A673 (cell line): ENCODE results near the gene ADAMTS12. TPM values are rescaled to one million over a fixed set of nuclear protein-coding genes. Genes with fewer than 3 reads are reported as not detected.

Experiments
- BruUV-seq: library from RNA; stranded (reverse); fragments of 400-500 nt; replicated peaks from 2 replicates; lab custom pipeline; 2021; lab: Mats Ljungman, UMichigan
- CTCF ChIA-PET: fragments of 300-600 bp; sonication (Branson Sonifier 250); formaldehyde crosslinking; loops from one replicate; lab custom pipeline; 2022; ENCODE audit warnings: antibody characterized with exemption; lab: Charles Lee
- POLR2A ChIA-PET: fragments of 300-600 bp; sonication (Branson Sonifier 250); formaldehyde crosslinking; loops from one replicate; lab custom pipeline; 2022; ENCODE audit warnings: antibody characterized with exemption; ENCODE audit not compliant: low non-redundant PET; lab: Charles Lee
- DNase-seq: peaks from one replicate; pipeline ENCODE4 v3.0.0-alpha.2; 2015; ENCODE audit warnings: low spot score
- H3K27ac ChIP-seq: fragments of 200-600 bp; sonication (generic); 2 replicates; pipeline ENCODE4 v1.5.1; 2016; ENCODE audit warnings: mixed run types, low read depth, mild to moderate bottlenecking, mixed read lengths, antibody characterized with exemption, low read length; ENCODE audit not compliant: poor library complexity, severe bottlenecking
- H3K27me3 ChIP-seq: fragments of 200-600 bp; sonication (generic); replicated peaks from 2 replicates; pipeline ENCODE4 v1.6.1; 2017; ENCODE audit warnings: mixed run types, low read depth, mild to moderate bottlenecking, mixed read lengths, antibody characterized with exemption, low read length; ENCODE audit not compliant: insufficient read depth, poor library complexity
- H3K36me3 ChIP-seq: fragments of 200-600 bp; sonication (generic); 2 replicates; pipeline ENCODE4 v1.6.1; 2016; ENCODE audit warnings: mixed run types, mild to moderate bottlenecking, mixed read lengths, antibody characterized with exemption, low read length; ENCODE audit not compliant: insufficient read depth, poor library complexity, severe bottlenecking
- H3K4me1 ChIP-seq: fragments of 200-600 bp; sonication (generic); 2 replicates; pipeline ENCODE4 v1.6.1; 2017; ENCODE audit warnings: mixed run types, mild to moderate bottlenecking, mixed read lengths, antibody characterized with exemption, low read length; ENCODE audit not compliant: insufficient read depth, poor library complexity, severe bottlenecking
- H3K4me3 ChIP-seq: fragments of 200-600 bp; sonication (generic); 2 replicates; pipeline ENCODE4 v1.5.1; 2016; ENCODE audit warnings: low read depth, mixed run types, mild to moderate bottlenecking, mixed read lengths, low read length; ENCODE audit not compliant: poor library complexity, severe bottlenecking
- H3K9me3 ChIP-seq: fragments of 200-600 bp; sonication (generic); 2 replicates; pipeline ENCODE4 v1.6.1; 2016; ENCODE audit warnings: mixed run types, low read depth, mild to moderate bottlenecking, mixed read lengths, antibody characterized with exemption, low read length; ENCODE audit not compliant: poor library complexity, severe bottlenecking
- EZH2 ChIP-seq: fragments of 200-600 bp; sonication (generic); IDR thresholded peaks from 2 replicates; pipeline ENCODE4 v1.6.1; 2017; ENCODE audit warnings: borderline replicate concordance, low read depth, mild to moderate bottlenecking, mixed read lengths, antibody characterized with exemption, low read length; ENCODE audit not compliant: poor library complexity, severe bottlenecking
- intact Hi-C: fragments of 100-400 bp; cut with micrococcal nuclease; formaldehyde crosslinking; loops from one replicate; pipeline ENCODE4 v1.10.0; 2022; ENCODE audit not compliant: unreplicated experiment
- total RNA-seq: library from RNA; stranded (reverse); gene quantifications from 2 replicates; pipeline ENCODE4 v1.2.3, GENCODE V29; 2021
- TF ChIP-seq, protein P1 (sequence below): fragments of 300-800, 200-600 bp; sonication (generic); conservative IDR thresholded peaks from 2 replicates; pipeline ENCODE4 v1.5.1; 2017; ENCODE audit warnings: low read depth, mild to moderate bottlenecking, antibody characterized with exemption, low read length, moderate library complexity, mixed read lengths

Gene ADAMTS12
- total RNA-seq, 1 experiment from 2014 or later = 0.84 TPM

DNA sequence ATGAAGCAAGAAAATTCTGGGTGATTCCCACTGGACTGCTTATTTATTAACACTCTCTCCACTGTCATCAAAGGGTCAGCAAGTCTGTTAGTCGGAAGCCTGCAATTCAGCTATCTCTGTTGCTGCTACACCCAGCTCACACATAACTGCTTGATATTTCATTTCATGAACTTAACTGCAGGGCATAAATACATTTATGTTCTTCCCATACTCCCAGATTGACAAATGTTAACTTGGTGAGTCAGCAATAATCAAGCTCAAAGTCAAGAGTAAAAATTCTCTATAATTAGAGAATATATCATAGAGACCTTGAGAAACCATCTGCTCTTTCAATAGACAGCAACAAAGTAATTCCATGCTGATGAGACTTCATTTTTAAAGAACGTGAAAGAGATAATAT, 198.8 kb downstream of the ADAMTS12 start:
- CTCF ChIA-PET = no interaction called here
- no TSS peak for BruUV-seq
- Histone ChIP-seq H3K27ac (no peak overlapping the region), H3K9me3 (peaks cover 7% of the 10 kb centered on the region), H3K4me3 (no peak overlapping the region), H3K27me3 (no peaks in the 10 kb centered on the region), H3K4me1 (no peaks in the 10 kb centered on the region), H3K36me3 (no peaks in the 10 kb centered on the region)
- intact Hi-C loops = no loop called here
- DNase-seq = no peak
- no peak for TF ChIP-seq EZH2
- TF ChIP-seq, protein P1, sequence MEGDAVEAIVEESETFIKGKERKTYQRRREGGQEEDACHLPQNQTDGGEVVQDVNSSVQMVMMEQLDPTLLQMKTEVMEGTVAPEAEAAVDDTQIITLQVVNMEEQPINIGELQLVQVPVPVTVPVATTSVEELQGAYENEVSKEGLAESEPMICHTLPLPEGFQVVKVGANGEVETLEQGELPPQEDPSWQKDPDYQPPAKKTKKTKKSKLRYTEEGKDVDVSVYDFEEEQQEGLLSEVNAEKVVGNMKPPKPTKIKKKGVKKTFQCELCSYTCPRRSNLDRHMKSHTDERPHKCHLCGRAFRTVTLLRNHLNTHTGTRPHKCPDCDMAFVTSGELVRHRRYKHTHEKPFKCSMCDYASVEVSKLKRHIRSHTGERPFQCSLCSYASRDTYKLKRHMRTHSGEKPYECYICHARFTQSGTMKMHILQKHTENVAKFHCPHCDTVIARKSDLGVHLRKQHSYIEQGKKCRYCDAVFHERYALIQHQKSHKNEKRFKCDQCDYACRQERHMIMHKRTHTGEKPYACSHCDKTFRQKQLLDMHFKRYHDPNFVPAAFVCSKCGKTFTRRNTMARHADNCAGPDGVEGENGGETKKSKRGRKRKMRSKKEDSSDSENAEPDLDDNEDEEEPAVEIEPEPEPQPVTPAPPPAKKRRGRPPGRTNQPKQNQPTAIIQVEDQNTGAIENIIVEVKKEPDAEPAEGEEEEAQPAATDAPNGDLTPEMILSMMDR = no peak
- POLR2A ChIA-PET = no interaction called here

DNA sequence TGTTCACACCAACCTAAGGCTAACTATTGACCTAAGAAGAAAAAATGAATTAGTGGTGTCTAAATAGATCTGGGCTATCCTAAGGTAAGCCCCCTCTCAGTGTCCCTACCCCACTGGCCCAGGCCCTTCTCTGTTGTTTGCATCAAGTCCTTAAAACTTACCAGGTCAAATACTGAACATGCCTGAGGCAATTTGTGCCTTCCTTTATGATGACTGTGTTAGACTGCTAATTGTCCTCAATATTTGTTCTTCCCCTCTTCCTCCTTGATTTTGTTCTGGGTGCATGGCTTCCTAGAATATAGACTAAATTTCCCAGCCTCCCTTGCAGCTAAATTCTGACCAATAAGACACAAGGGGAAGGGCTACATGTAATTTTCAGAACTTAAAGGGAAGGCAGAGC, 199.9 kb downstream of the ADAMTS12 start:
- H3K27me3 ChIP-seq = no peaks in the 10 kb centered on the region
- TF ChIP-seq EZH2 = no peak
- TF ChIP-seq, protein P1 = no peak
- no peak for DNase-seq
- H3K9me3 ChIP-seq = peaks cover 7% of the 10 kb centered on the region
- no TSS peak for BruUV-seq
- intact Hi-C loops = no loop called here
- H3K27ac ChIP-seq = no peak overlapping the region
- no peak overlapping the region for H3K4me3 ChIP-seq
- H3K36me3 ChIP-seq = no peaks in the 10 kb centered on the region
- H3K4me1 ChIP-seq = no peaks in the 10 kb centered on the region
- ChIA-PET POLR2A (no interaction called here), CTCF (no interaction called here)

DNA sequence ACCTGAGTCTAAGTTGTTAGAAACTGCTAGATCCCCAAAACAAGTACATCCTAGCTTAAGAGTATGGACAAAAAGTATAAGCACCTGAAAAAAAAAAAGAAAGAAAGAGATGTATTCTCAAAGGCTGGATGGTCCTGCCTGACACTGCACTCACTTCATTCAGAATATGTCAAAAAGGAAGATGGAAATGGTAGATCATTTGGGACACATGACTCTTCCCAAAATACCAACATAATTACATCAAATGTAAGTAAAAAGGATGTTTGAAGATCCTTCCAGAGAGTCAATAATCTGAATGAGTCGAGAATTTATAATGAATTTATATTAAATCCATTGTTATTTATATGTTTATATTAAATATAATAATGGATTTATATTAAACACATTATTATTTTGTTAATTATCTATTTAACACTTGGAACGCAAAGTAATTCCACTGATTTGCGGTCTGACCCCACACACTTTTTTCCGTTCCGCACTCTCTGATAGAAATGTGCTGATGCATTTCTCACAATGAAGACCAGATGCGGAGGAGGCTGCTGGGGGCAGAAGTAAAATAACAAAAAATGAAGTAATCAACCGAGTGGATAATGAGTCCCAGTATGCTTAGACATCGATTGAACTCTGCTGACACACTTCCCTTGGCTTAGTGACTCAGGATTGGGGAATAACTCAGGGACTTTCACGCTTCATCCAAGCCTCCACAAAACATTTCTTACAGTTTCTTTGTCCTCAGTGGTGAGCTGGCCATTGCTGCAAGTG, 201.2 kb downstream of the ADAMTS12 start:
- Histone ChIP-seq H3K27ac (no peak overlapping the region), H3K4me1 (no peaks in the 10 kb centered on the region), H3K9me3 (peaks cover 7% of the 10 kb centered on the region), H3K4me3 (no peak overlapping the region), H3K27me3 (no peaks in the 10 kb centered on the region), H3K36me3 (no peaks in the 10 kb centered on the region)
- BruUV-seq = no TSS peak
- intact Hi-C loops = no loop called here
- TF ChIP-seq, protein P1 = no peak
- no peak for TF ChIP-seq EZH2
- no peak for DNase-seq
- ChIA-PET POLR2A (no interaction called here), CTCF (no interaction called here)
